ENCODE results near the gene ZNF438. TPM values are rescaled to one million over a fixed set of nuclear protein-coding genes. Genes with fewer than 3 reads are reported as not detected.

ZNF438 gene
- total and polyA plus RNA-seq, 2 of the 8 experiments (the other 6 are each of a cell fraction or from before 2014, with no cell fraction given) = 0.95 to 1.7 TPM

- Histone ChIP-seq H3K23me2 (ENCODE audit: low read depth, low read length) (no peaks in the 10 kb centered on the region), H4K8ac (ENCODE audit: extremely low read depth, insufficient read depth, low read length) (no peak overlapping the region), H3K9ac (replicated peaks in 1 of 4; ENCODE audit: extremely low read depth in 1 of 4, low read depth in 3 of 4, low read length in 3 of 4) (no peak overlapping the region), H3K56ac (replicated peaks; ENCODE audit: insufficient read length, low read depth, low read length) (no peak overlapping the region), H2BK20ac (ENCODE audit: low read length) (no peak overlapping the region), H3K18ac (ENCODE audit: extremely low read depth, low read length) (no peak overlapping the region), H3K36me3 (ENCODE audit: control insufficient read depth in 2 of 4, insufficient read depth in 4 of 4, low read length in 3 of 4) (no peaks in the 10 kb centered on the region), H2BK12ac (ENCODE audit: low read depth, low read length) (no peak overlapping the region), H4K5ac (ENCODE audit: insufficient read length, low read depth, low read length) (no peak overlapping the region), H3K4me2 (ENCODE audit: insufficient read depth in 1 of 2, low read depth in 2 of 2, low read length in 2 of 2) (no peak overlapping the region), H3K79me1 (ENCODE audit: low read depth, low read length) (no peaks in the 10 kb centered on the region), H2AFZ (ENCODE audit: low read length) (no peak overlapping the region), H4K20me1 (replicated peaks in 1 of 2; ENCODE audit: control insufficient read depth in 1 of 2, insufficient read depth in 2 of 2, low read length in 2 of 2) (no peaks in the 10 kb centered on the region), H3K23ac (ENCODE audit: insufficient read length) (no peak overlapping the region), H3K27me3 (replicated peaks in 1 of 4; ENCODE audit: control insufficient read depth in 3 of 4, extremely low read depth in 1 of 4, insufficient read depth in 3 of 4, low read length in 3 of 4) (no peaks in the 10 kb centered on the region), H2BK5ac (ENCODE audit: low read depth, low read length) (no peak overlapping the region), H3K4ac (replicated peaks; ENCODE audit: insufficient read length, low read depth, low read length) (no peak overlapping the region), H3K4me1 (replicated peaks in 1 of 4; ENCODE audit: control insufficient read depth in 3 of 4, insufficient read depth in 4 of 4, low read length in 3 of 4) (no peaks in the 10 kb centered on the region), H4K91ac (replicated peaks; ENCODE audit: insufficient read length, low read length) (no peak overlapping the region), H3K9me3 (ENCODE audit: insufficient read depth in 2 of 2, low read depth in 1 of 2, low read length in 1 of 2) (no peaks in the 10 kb centered on the region), H3K79me2 (ENCODE audit: control insufficient read depth in 1 of 2, insufficient read depth in 2 of 2, low read length in 2 of 2) (no peaks in the 10 kb centered on the region), H3K27ac (ENCODE audit: low read depth, low read length) (no peak overlapping the region), H2BK15ac (ENCODE audit: low read length) (no peak overlapping the region), H2AK5ac (ENCODE audit: low read depth, low read length) (no peak overlapping the region), H3K4me3 (ENCODE audit: extremely low read depth in 1 of 4, insufficient read depth in 2 of 4, low read depth in 3 of 4, low read length in 4 of 4) (no peak overlapping the region), H2BK120ac (replicated peaks; ENCODE audit: low read depth, low read length) (no peak overlapping the region), H3K14ac (ENCODE audit: insufficient read length) (no peak overlapping the region)
- TF ChIP-seq CREB1 (IDR thresholded peaks at IDR 0.05) = no peak
- no peak for TF ChIP-seq FOSL1 (IDR thresholded peaks at IDR 0.05; ENCODE audit: insufficient read depth, low read depth, low read length)
- no peak for TF ChIP-seq CBX5 (IDR thresholded peaks at IDR 0.05; ENCODE audit: low read depth, low read length)
- TF ChIP-seq KDM4A (IDR thresholded peaks at IDR 0.05; ENCODE audit: low read depth, low read length, severe bottlenecking) = no peak
- no peak for TF ChIP-seq E2F6 (IDR thresholded peaks at IDR 0.05)
- TF ChIP-seq RAD21 (IDR thresholded peaks at IDR 0.05 in 1 of 2, conservative IDR thresholded peaks at IDR 0.05 in 1 of 2; ENCODE audit: low read depth in 2 of 2, low read length in 2 of 2) = no peak
- no peak for TF ChIP-seq PHF8 (conservative IDR thresholded peaks at IDR 0.05; ENCODE audit: low read depth, low read length)
- TF ChIP-seq NANOG (IDR thresholded peaks at IDR 0.05; ENCODE audit: insufficient read depth, low read depth, low read length, poor library complexity, severe bottlenecking) = no peak
- TF ChIP-seq CHD2 (IDR thresholded peaks at IDR 0.05; ENCODE audit: low read length) = no peak
- TF ChIP-seq CBX8 (IDR thresholded peaks at IDR 0.05; ENCODE audit: borderline replicate concordance, low read depth, low read length) = no peak
- TF ChIP-seq SIN3A (conservative IDR thresholded peaks at IDR 0.05 in 1 of 2, IDR thresholded peaks at IDR 0.05 in 1 of 2; ENCODE audit: low read depth in 1 of 2, low read length in 2 of 2) = no peak
- WGBS, 2 experiments (ENCODE audit: extremely low coverage in 1 of 2, insufficient coverage in 1 of 2, insufficient read length in 1 of 2, insufficient replicate concordance in 2 of 2, low coverage in 1 of 2, low lambda C conversion rate in 2 of 2, missing lambda C conversion rate in 1 of 2) = 96% methylated on average over 3 of the region's 3 CpGs; no CpG with 5 or more reads in 1 of the 2 experiments
- FAIRE-seq (no peak), DNase-seq (ENCODE audit: low read depth in 1 of 2, low spot score in 2 of 2) (no peak)
- ChIA-PET POLR2A (ENCODE audit: partially characterized antibody) (no interaction called here), CTCF (ENCODE audit: partially characterized antibody) (no interaction called here)
Observed at GRCh38 chr10:30911303-30911863, 120.3 kb downstream of the ZNF438 start.
